ENCODE measurements around the gene LIMCH1.

GRCh38 chr4:41656572-41657520, 118.9 kb downstream of the LIMCH1 start:
- TF ChIP-seq CTCF (IDR thresholded peaks at IDR 0.05 in 8 of 11, conservative IDR thresholded peaks at IDR 0.05 in 3 of 11): no peak
- TF ChIP-seq POLR2AphosphoS5 (IDR thresholded peaks at IDR 0.05): peak in 1 of 3 donors; percentile 31
